NCI-H146 (cell line): Measurements from ENCODE around the gene TPM2.
"Not testable (repeated sequence)": the region's sequence is repeated elsewhere in the genome, so short reads cannot be mapped to it uniquely, and the experiment has no call there.

Experiments
- DNase-seq: peaks from one replicate; lab custom pipeline; 2025; lab: John Stamatoyannopoulos, UW

TPM2 gene

GRCh38 chr9:35653611-35654010, 36.1 kb downstream of the TPM2 start:
- no peak for DNase-seq

GRCh38 chr9:35652829-35653209, 36.9 kb downstream of the TPM2 start:
- DNase-seq, result no peak

- no peak for DNase-seq
These were observed 37.5 kb downstream of the TPM2 start for GRCh38 chr9:35651956-35652828.

- DNase-seq, result no peak
These were observed 39.2 kb downstream of the TPM2 start, which contains the start of gene SIT1 for GRCh38 chr9:35650341-35651158. TSS of gene SIT1 (minus strand) at chr9:35650931. CDS start at chr9:35650853, 78 bp downstream.

GRCh38 chr9:35649431-35650340, 40.0 kb downstream of the TPM2 start:
- DNase-seq, result no peak

GRCh38 chr9:35646533-35647265, 43.0 kb downstream of the TPM2 start:
- peak; percentile 92 for DNase-seq

GRCh38 chr9:35646153-35646532, 43.6 kb downstream of the TPM2 start:
- peak; percentile 80 for DNase-seq

GRCh38 chr9:35645736-35646135, 44.0 kb downstream of the TPM2 start:
- DNase-seq, result not testable (repeated sequence)

GRCh38 chr9:35643046-35643445, 46.7 kb downstream of the TPM2 start:
- DNase-seq, result no peak

GRCh38 chr9:35641478-35641877, 48.2 kb downstream of the TPM2 start:
- not testable (repeated sequence) for DNase-seq

GRCh38 chr9:35640431-35640830, 49.3 kb downstream of the TPM2 start:
- DNase-seq, result not testable (repeated sequence)

GRCh38 chr9:35639631-35640030, 50.1 kb downstream of the TPM2 start:
- DNase-seq, result no peak

GRCh38 chr9:35639225-35639624, 50.5 kb downstream of the TPM2 start:
- not testable (repeated sequence) for DNase-seq

GRCh38 chr9:35638751-35639150, 51.0 kb downstream of the TPM2 start:
- DNase-seq, result not testable (repeated sequence)

- not testable (repeated sequence) for DNase-seq
These were observed 52.2 kb downstream of the TPM2 start for GRCh38 chr9:35637427-35637955.

GRCh38 chr9:35636877-35637246, 52.9 kb downstream of the TPM2 start:
- not testable (repeated sequence) for DNase-seq

- DNase-seq, result no peak
These were observed 53.4 kb downstream of the TPM2 start for GRCh38 chr9:35636135-35636876.

- DNase-seq, result no peak
These were observed 54.0 kb downstream of the TPM2 start for GRCh38 chr9:35635730-35636129.
